DND-41 (cell line): ENCODE measurements around the gene AVL9.
"Not testable (repeated sequence)": the region's sequence is repeated elsewhere in the genome, so short reads cannot be mapped to it uniquely, and the experiment has no call there.

Experiments
- CTCF ChIP-seq: IDR thresholded peaks from 2 replicates; pipeline ENCODE4 v1.5.1; 2012; ENCODE audit warnings: borderline replicate concordance, low read length, moderate library complexity, mild to moderate bottlenecking; ENCODE audit not compliant: poor library complexity, severe bottlenecking; ENCODE audit errors: extremely low read depth
- EZH2 ChIP-seq: IDR thresholded peaks from 3 replicates; pipeline ENCODE4 v1.6.1; 2012; ENCODE audit warnings: borderline replicate concordance, low read depth, mild to moderate bottlenecking, moderate library complexity, low read length, inconsistent platforms; ENCODE audit not compliant: severe bottlenecking

- not testable (repeated sequence) for TF ChIP-seq CTCF, EZH2
Observed at GRCh38 chr7:32604047-32604446, 108.8 kb downstream of the AVL9 start.
